ENCODE data around the gene CA5B.
"Not testable (repeated sequence)": the region's sequence is repeated elsewhere in the genome, so short reads cannot be mapped to it uniquely, and the experiment has no call there.

Gene CA5B

GRCh38 chrX:15814771-15815365 is 76.8 kb downstream of the CA5B start:
- DNase-seq (ENCODE audit: low spot score) = no peak

- peak; percentile 14 for DNase-seq (ENCODE audit: low spot score)
These were observed 77.8 kb downstream of the CA5B start for GRCh38 chrX:15815779-15816437.

- no peak for DNase-seq (ENCODE audit: low spot score)
These were observed 78.4 kb downstream of the CA5B start for GRCh38 chrX:15816438-15816809.

GRCh38 chrX:15816886-15817285 is 78.8 kb downstream of the CA5B start:
- no peak for DNase-seq (ENCODE audit: low spot score)

DNA sequence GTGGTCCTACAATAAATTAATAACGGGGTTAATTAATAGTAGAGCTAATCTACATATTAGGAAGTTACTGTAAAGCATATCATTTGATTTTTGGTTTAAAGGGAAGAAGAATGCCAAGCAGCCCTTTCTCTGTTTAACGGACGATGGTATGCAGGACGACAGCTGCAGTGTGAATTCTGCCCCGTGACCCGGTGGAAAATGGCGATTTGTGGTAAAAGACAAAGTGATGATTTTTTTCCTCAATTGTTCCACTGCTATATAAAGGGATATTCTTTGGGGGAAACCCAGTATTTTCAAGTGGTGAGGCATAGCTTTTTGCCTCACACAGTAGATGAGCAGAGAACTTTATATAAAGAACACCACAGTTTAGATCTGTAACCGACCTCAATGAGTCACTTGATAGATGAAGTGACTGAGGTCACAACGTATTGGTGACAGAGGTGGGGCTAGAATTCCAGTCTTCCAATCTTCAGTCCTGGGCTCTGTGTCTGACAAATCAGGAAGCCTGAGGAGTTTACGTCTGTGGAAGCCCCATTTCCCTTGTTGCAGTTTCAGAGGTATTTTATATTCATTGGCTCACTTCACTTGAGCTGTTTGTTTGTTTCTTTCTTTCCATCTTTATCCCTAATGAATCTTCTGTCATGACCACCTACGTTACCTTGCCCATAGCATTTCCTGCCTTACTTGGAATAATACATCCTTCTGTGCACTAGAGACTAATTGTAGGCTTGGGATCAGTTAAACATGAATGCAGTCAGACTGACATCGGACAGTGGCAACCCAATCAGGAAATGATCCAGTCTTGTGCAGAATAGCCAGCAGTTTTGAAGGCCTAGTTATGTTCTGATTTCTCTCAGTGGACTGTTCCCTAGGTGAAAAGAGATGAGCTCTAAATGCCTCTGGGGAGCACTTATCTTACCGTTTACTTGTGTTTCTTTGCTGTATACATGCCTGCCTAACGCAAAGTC is 82.3 kb downstream of the CA5B start:
- peak; percentile 64 for DNase-seq (ENCODE audit: low spot score)

- DNase-seq (ENCODE audit: low spot score) = no peak
These were observed 84.9 kb downstream of the CA5B start for GRCh38 chrX:15822922-15823321.

DNA sequence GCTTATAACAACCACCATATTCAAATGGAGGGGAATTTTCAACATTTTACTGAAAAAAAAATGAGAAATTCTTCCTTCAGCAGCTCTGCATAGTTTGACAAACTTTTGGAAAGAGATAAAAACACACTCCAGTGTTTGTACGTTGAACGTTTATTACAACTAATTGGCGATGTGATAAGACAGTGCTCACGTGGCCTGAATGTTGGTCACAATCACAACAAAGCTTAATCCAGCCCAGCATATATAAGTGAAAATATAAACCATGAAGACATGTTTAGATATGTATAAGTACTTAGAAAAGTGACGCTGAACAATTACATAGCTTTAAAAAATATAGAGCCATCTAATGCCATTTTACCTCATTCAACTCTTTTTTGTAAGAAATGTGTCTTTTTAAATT is 87.9 kb downstream of the CA5B start:
- DNase-seq (ENCODE audit: low spot score) = no peak

DNA sequence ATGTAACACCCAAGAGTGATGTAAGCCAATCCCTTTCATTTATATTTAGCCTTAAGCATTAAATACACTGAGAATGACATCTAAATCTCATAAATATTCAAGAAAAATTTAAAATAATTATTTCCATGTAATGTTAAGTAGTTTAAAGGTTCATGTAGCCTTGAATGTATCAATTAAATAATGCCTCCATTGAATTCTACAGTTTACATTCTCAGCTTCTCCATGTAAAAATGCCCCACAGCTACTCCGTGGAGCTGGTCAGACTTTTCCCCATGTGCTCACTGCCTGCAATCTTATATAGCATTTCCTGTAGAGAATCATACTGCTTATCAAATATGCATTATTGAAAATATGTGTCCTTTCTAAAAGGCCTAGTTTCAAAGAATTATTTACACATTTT is 91.1 kb downstream of the CA5B start:
- no peak for DNase-seq (ENCODE audit: low spot score)

DNA sequence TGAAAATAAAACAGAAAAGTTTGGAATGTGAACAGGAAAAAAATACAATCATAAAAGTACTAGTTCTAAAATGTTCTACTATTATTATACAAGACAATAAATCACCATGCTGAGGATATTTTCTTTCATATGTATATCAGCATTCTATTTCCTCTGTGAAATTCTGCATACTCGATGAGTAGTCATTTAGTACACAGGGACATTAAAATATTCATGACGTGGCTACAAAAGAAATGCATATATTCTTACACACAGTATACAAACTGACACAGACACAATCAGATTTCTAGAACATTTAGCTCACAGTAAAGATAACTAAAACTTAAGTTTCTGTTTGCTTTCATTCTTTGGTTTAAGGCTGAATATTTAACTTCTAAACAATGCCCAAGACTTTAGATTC is 93.3 kb downstream of the CA5B start:
- DNase-seq (ENCODE audit: low spot score) = not testable (repeated sequence)

DNA sequence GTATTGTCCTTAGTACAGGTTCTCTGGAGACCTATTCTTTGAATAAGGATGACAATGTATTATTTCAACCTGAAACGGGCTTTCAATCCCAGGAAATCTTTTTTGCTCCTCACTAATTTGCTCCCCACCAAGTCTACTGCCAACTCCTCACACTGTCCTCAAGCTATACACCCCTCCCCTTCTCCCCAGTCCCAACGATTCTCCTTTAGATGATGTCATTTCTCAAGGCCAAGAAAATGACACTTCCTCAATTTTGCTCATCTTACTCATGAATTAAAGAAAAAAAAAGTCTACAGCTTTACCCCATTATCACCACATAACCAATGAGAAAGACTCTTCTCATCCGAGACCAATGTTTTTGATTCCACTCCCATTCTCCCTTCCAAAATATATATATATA is 96.0 kb downstream of the CA5B start:
- no peak for DNase-seq (ENCODE audit: low spot score)

DNA sequence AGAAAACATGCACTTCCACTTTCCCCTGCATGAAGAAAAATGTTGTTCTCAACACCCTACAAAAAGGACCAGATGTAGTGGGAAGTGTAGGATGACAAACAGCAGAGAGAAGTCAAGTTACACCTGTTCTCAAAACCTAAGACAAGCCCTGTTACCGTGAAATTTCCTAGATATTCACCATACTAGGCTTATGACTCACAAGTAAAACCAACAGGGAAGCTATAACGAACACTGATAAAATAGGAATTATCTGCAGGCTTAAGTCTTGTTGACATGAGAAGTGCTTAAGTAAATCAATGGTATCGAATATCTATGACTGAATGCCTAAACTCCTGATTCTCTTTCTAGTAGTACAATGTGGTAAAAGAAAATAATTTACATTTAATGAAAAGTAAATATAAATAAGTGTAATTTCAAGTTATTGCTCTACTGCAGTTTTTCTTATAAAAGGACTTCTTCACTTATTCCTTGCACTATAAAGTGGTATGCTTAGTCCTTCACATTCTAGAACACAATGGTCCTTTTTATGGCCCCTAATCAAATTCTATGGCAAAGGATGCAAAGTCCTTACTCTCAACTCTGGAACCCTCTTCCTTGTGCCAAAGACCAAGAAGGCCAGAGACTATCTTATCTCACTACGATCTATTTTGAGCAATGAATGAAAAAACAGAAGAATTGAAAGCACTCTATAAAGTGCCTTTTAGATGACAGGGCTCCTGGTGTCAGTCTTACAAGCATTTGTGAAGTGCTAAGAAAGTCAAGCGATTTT is 96.9 kb downstream of the CA5B start:
- DNase-seq (ENCODE audit: low spot score) = no peak

All from AG08396 (cell line).